Progenitor cell of endocrine pancreas (in vitro differentiated cells): ENCODE data around the gene SKOR1. TPM values are rescaled to one million over a fixed set of nuclear protein-coding genes. Genes with fewer than 3 reads are reported as not detected.

Source experiments
- total RNA-seq: library from RNA; stranded (reverse); gene quantifications from 2 replicates; pipeline ENCODE4 v1.2.1, GENCODE V29; 2021

SKOR1 gene
- total RNA-seq, 1 donor from 2014 or later, result 0.60 TPM

Other genes starting within 250 kb of the SKOR1 start
- gene RNU6-1, start 14.5 kb downstream of the SKOR1 start, total RNA-seq, result not detected in 2 replicates
- gene PIAS1, start 228.8 kb downstream of the SKOR1 start, total RNA-seq, result 71.4 and 71.6 TPM in 2 replicates